Epidermal melanocyte (primary cell): ENCODE measurements around the gene NEK6.
A peak's percentile ranks its signal among the peaks of the same experiment; 100 is the strongest.

Experiments
- DNase-seq: peaks from one replicate; pipeline ENCODE4 v3.0.0; 2011; ENCODE audit warnings: low spot score; ENCODE audit not compliant: insufficient read length

The NEK6 gene

GRCh38 chr9:124295159-124295794, 37.5 kb downstream of the NEK6 start:
- no peak for DNase-seq

GRCh38 chr9:124296094-124296493, 38.3 kb downstream of the NEK6 start:
- no peak for DNase-seq

GRCh38 chr9:124296796-124297550, 39.2 kb downstream of the NEK6 start:
- no peak for DNase-seq

GRCh38 chr9:124297551-124297901, 39.8 kb downstream of the NEK6 start:
- peak; percentile 96 for DNase-seq

- no peak for DNase-seq
Observed at GRCh38 chr9:124297915-124298645, 40.3 kb downstream of the NEK6 start.

GRCh38 chr9:124298646-124299235, 41.0 kb downstream of the NEK6 start:
- no peak for DNase-seq

GRCh38 chr9:124299515-124300090, 41.9 kb downstream of the NEK6 start:
- no peak for DNase-seq

- no peak for DNase-seq
Observed at GRCh38 chr9:124300312-124300711, 42.6 kb downstream of the NEK6 start.

- no peak for DNase-seq
Observed at GRCh38 chr9:124302921-124303320, 45.2 kb downstream of the NEK6 start.

- DNase-seq, result no peak
Observed at GRCh38 chr9:124303762-124304161, 46.0 kb downstream of the NEK6 start.

GRCh38 chr9:124304285-124304684, 46.5 kb downstream of the NEK6 start:
- no peak for DNase-seq

- DNase-seq, result no peak
Observed at GRCh38 chr9:124306098-124306735, 48.5 kb downstream of the NEK6 start.

GRCh38 chr9:124307379-124308030, 49.8 kb downstream of the NEK6 start:
- DNase-seq, result no peak

GRCh38 chr9:124308606-124309491, 51.1 kb downstream of the NEK6 start:
- no peak for DNase-seq

GRCh38 chr9:124309667-124310084, 51.9 kb downstream of the NEK6 start:
- peak; percentile 65 for DNase-seq

GRCh38 chr9:124311283-124311682, 53.5 kb downstream of the NEK6 start:
- DNase-seq, result no peak

GRCh38 chr9:124312290-124313265, 54.8 kb downstream of the NEK6 start:
- DNase-seq, result no peak

- no peak for DNase-seq
Observed at GRCh38 chr9:124313940-124314339, 56.2 kb downstream of the NEK6 start.
